ENCODE results near the gene THBS4.

THBS4 gene

DNA sequence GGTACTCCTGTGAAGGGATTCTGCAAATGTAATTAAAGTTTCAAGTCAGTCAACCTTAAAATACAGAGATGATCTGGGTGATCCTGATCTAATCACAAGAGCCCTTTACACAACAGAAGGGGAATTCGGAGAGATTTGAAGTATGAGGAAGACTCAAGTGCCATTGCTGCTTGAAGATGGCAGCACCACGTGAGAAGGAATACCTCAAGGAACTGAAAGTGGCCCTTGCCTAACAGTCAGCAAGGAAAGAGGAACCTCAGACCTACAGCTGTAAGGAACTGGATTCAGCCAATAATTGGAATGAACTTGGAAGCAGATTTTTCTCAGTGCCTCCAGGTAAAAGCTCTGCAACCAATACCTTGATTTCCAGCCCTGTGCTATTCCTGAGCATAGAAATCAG, 87.4 kb downstream of the THBS4 start:
- no peak for DNase-seq

DNA sequence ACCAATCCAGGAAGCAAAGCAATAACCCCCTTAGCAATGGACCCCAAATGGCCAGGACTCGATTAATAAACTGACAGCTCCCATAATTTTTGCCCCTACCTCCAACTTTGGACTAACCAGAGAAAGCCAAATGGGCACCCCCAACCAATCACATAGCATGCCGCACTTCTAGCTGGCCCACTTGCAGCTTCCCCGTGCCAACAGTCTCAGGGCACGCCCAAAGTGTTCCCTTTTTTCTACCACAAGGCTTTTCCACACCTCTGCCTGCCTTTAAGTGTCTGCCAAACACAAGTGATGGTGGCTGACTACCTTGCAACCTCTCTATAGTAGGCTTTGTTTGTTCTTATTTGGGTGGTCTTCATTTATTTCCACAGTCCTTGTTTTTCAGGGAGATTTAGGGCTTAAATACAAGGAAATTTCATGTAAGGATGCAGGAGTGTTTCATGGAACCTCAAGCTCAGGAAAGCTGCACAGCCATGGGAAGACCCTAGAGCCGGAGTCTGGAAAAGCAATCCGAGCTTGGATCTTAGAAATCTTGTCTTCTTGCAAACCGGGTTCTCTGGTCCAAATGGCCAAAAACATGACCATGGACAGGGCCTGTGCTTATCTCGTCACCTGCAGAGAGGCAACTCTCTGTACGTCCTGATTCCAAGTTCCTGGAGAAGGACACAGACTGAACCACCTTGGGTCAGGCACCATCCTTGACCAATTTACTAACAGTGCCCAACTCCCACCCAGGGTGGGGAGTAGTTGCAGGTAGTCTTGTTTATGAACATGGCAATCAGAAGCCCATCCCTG, 89.2 kb downstream of the THBS4 start:
- DNase-seq, result no peak

DNA sequence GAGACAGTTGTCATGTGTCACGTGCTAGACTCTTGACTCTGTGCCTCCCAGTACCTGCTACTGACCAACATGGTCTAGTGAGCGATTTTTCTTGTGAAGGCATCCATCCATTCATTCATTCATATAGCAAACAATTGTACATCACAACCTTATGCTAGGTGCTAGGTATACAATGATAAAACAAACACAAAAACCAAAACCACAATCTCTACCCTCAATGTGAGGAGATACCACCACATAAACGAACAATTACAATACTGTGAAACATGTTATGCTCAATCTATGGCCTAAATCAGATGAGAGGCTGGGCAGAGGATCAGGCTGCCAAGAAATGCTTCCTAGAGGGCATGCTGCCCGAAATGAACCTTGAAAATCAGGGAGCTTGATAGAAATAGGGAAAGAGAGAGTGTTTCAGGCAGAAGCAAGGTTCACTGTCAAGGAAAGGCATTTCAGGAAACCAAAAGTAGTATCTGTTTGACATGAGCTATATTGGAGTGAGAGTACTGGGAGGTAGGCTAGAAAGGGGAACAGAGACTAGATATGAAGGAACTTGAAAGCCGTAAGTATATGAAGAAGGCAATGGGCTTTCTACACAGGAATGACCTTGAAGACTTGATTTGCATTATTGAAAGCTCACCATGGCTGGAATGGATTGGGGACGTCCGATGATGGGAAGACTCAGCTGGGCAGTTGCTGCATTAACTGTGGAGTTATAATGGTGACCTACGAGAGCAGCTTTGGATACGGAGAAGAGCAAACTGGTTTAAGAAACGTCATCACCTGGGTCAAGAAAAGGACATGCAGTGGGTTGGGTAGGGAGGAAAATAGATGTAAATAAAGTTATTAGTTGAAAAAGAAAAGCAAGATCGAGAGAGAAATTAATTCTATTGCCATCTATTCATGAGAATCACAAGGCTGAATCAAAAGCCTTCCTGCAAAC, 90.1 kb downstream of the THBS4 start:
- no peak for DNase-seq

DNA sequence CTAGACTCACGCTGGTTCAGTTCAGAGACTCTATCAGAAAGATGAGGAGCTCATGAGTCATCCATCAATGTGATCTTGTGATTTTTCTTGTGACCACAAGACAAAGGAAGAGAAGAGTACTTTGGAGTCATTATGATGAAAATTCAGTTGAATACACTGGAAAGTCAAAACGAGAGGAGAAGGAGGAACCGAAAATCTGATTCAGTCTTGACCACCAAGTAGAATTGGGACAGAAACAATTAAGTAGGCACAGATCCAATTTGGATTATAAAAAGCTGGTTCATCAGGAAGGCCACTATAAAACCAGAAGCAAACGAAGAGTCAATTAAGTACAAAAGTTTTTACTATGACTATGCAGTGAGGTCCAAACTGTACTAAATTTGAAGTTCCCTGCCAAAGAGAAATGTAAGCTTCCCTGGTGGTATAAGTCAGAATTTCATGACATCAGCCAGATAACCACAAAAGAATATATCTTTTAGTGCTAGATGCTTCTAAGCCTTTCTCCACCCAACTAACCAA, 90.9 kb downstream of the THBS4 start:
- no peak for DNase-seq

DNA sequence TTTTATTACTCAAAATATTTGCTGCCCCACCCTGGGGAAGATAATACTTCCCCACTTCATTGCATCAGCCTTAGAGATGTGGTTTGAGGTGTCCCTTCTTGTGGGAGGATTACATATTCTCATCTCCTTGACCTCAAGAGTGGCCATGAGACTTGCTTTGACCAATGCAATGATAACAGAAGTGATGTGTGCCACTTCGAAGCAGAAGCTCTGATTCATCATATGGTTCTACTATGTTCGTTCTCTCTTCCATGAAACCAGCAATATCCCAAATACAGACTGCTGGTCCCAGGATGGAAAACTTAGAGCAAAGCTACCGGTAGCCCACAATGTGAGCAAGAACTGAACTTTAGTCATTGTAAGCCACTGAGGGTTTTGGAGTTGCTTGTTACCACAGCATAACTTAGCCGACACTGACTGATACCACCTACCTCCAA, 92.0 kb downstream of the THBS4 start:
- DNase-seq, result no peak

DNA sequence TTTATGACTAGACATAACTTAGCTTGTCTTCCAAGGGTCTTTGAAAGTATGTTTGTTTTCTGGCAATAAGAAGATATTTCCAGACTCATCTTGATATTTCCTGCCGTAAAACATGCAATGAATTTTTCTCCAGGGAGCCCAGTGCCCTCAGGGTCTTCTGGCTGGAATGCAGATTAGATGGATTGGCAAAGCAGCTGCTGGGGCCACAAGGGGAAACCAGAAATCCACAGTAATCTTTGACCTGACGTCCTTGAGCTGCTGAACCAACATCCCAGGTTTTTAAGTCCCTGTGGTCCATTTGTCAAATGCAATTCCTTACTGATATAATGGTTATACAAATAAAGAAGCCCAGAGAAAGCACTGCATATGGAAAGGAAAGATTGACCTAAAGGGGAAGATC, 93.0 kb downstream of the THBS4 start:
- DNase-seq, result no peak

DNA sequence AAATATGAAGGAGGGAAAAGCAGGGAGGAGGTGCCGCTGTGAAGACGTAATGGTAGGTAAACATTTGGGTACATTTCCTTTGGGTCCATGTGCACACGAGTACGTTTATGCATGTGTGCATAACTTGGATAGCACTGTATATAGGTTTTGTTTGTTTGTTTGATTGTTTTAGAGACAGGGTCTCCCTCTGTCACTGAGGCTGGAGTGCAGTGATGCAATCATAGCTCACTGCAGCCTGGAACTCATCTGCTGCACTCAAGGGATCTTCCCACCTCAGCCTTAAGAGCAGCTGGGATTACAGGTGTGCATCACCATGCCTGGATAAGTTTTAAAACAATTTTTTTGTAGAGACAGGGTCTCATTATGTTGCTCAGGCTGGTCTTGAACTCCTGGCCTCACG, 94.0 kb downstream of the THBS4 start:
- DNase-seq, result no peak

Data from NCI-H510A (cell line).